ENCODE data around the gene HMOX1. TPM values are rescaled to one million over a fixed set of nuclear protein-coding genes. Genes with fewer than 3 reads are reported as not detected.

HMOX1 gene
- total RNA-seq, 1 donor from 2014 or later: 27.1 TPM

DNA sequence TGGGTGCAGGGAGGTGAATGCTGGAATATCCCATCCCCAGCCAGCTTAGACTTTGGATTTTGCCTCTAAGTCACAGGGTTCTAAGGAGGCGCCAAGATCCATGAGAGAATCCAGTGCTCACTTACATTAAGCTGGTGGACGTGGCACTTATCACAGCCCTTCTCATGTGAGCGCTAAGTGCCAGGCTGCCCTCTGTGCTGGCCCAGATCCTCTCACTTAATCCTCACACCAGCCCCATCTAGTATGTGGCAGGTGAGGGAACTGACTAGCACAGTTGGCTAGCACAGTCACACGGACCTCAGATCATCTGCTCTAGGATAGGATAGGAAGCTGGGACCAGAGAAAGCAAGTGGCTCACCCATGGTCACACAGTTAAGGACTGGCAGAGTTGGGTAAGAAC lies 3.6 kb downstream of the HMOX1 start:
- DNase-seq (ENCODE audit: low spot score in 2 of 2): no peak
- peaks cover 5 to 16% of the 10 kb centered on the region in 2 donors for H3K4me1 ChIP-seq
- H3K36me3 ChIP-seq: peaks cover 13 to 26% of the 10 kb centered on the region in 2 donors
- no peak overlapping the region for H3K4me3 ChIP-seq
- H3K27me3 ChIP-seq: no peaks in the 10 kb centered on the region
- H3K27ac ChIP-seq: no peak overlapping the region
- intact Hi-C loops (cut with DNase I): no loop called here
- H3K9me3 ChIP-seq: no peaks in the 10 kb centered on the region
- TF ChIP-seq, protein P1, sequence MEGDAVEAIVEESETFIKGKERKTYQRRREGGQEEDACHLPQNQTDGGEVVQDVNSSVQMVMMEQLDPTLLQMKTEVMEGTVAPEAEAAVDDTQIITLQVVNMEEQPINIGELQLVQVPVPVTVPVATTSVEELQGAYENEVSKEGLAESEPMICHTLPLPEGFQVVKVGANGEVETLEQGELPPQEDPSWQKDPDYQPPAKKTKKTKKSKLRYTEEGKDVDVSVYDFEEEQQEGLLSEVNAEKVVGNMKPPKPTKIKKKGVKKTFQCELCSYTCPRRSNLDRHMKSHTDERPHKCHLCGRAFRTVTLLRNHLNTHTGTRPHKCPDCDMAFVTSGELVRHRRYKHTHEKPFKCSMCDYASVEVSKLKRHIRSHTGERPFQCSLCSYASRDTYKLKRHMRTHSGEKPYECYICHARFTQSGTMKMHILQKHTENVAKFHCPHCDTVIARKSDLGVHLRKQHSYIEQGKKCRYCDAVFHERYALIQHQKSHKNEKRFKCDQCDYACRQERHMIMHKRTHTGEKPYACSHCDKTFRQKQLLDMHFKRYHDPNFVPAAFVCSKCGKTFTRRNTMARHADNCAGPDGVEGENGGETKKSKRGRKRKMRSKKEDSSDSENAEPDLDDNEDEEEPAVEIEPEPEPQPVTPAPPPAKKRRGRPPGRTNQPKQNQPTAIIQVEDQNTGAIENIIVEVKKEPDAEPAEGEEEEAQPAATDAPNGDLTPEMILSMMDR (IDR thresholded peaks at IDR 0.05): no peak

DNA sequence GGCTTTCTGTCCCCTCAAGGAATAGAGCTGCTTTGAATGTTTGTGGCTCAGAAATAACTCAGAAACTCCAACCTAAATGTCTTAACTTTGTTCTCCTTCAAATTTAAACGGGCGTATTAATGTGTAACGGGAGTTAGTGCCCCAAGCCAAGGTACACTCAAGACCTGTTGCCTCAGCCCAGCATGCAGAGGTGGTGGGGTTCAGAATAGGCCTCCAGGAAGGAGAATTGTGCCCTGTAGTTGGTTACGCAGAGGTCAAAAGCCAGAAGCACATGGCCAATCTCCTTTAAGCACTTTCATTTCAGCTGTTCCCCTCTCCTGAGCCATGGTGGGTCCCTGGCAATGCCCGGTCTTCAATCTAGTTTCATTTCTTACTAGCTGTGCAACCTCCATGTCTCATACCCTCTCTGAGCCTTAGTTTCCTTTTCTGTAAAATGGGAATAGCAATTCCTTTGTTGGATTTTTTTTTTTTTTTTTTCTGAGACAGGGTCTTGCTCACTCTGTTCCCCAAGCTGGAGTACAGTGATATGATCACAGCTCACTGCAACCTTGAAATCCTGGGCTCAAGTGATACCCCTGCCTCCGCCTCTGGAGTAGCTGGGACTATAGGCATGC lies 4.2 kb downstream of the HMOX1 start:
- TF ChIP-seq, protein P1 (IDR thresholded peaks at IDR 0.05): no peak
- H3K27me3 ChIP-seq: no peaks in the 10 kb centered on the region
- H3K36me3 ChIP-seq: peaks cover 16 to 31% of the 10 kb centered on the region in 2 donors
- no peak overlapping the region for H3K4me3 ChIP-seq
- H3K9me3 ChIP-seq: no peaks in the 10 kb centered on the region
- intact Hi-C loops (cut with DNase I): no loop called here
- no peak overlapping the region for H3K27ac ChIP-seq
- DNase-seq (ENCODE audit: low spot score in 2 of 2): no peak
- H3K4me1 ChIP-seq: peaks cover 5 to 16% of the 10 kb centered on the region in 2 donors

GRCh38 chr22:35386670-35387288 lies 5.9 kb downstream of the HMOX1 start:
- no peak overlapping the region for H3K4me3 ChIP-seq
- no peaks in the 10 kb centered on the region for H3K27me3 ChIP-seq
- no peak overlapping the region for H3K27ac ChIP-seq
- peaks cover 0 to 3% of the 10 kb centered on the region in 2 donors for H3K4me1 ChIP-seq
- DNase-seq (ENCODE audit: low spot score in 2 of 2): no peak
- TF ChIP-seq, protein P1 (IDR thresholded peaks at IDR 0.05): no peak
- H3K9me3 ChIP-seq: no peaks in the 10 kb centered on the region
- peaks cover 22 to 40% of the 10 kb centered on the region in 2 donors for H3K36me3 ChIP-seq
- intact Hi-C loops (cut with DNase I): no loop called here

GRCh38 chr22:35390933-35391332 lies 10.0 kb downstream of the HMOX1 start:
- H3K4me3 ChIP-seq: no peak overlapping the region
- peaks cover 0 to 2% of the 10 kb centered on the region in 2 donors for H3K4me1 ChIP-seq
- H3K36me3 ChIP-seq: peaks cover 22 to 35% of the 10 kb centered on the region in 2 donors
- TF ChIP-seq, protein P1 (IDR thresholded peaks at IDR 0.05): no peak
- H3K9me3 ChIP-seq: no peaks in the 10 kb centered on the region
- intact Hi-C loops (cut with DNase I): no loop called here
- no peak for DNase-seq (ENCODE audit: low spot score in 2 of 2)
- H3K27me3 ChIP-seq: no peaks in the 10 kb centered on the region
- H3K27ac ChIP-seq: no peak overlapping the region

- H3K4me1 ChIP-seq: peaks cover 0 to 2% of the 10 kb centered on the region in 2 donors
- H3K27me3 ChIP-seq: no peaks in the 10 kb centered on the region
- no peaks in the 10 kb centered on the region for H3K9me3 ChIP-seq
- no peak for DNase-seq (ENCODE audit: low spot score in 2 of 2)
- peaks cover 14 to 22% of the 10 kb centered on the region in 2 donors for H3K36me3 ChIP-seq
- no peak overlapping the region for H3K27ac ChIP-seq
- no peak overlapping the region for H3K4me3 ChIP-seq
- TF ChIP-seq, protein P1 (IDR thresholded peaks at IDR 0.05): no peak
- intact Hi-C loops (cut with DNase I): no loop called here
Observed at GRCh38 chr22:35392357-35392756, 11.5 kb downstream of the HMOX1 start.
